MM.1S (cell line): Measurements from ENCODE around the gene ADAM19.

Experiments used
- CTCF ChIP-seq: fragments of 300-600 bp; sonication (generic); IDR thresholded peaks from 2 replicates; pipeline ENCODE4 v1.5.1; 2016; ENCODE audit warnings: antibody characterized with exemption, low read length, mixed read lengths
- EZH2 ChIP-seq: fragments of 300-600 bp; sonication (generic); optimal IDR thresholded peaks from 2 replicates; pipeline ENCODE3; 2017; ENCODE audit warnings: low read depth, mild to moderate bottlenecking, antibody characterized with exemption, low read length, mixed read lengths
- EZH2phosphoT487 ChIP-seq: fragments of 300-600 bp; sonication (generic); IDR thresholded peaks from 2 replicates; pipeline ENCODE4 v1.6.1; 2018; ENCODE audit warnings: antibody characterized with exemption, low read length

- TF ChIP-seq CTCF = no peak
- no peak for TF ChIP-seq EZH2
- no peak for TF ChIP-seq EZH2phosphoT487
These were observed 857 bp downstream of the ADAM19 start for GRCh38 chr5:157574456-157575380.
